ENCODE data around the gene EYA2. TPM values are rescaled to one million over a fixed set of nuclear protein-coding genes. Genes with fewer than 3 reads are reported as not detected.

The EYA2 gene
- total RNA-seq, 6 experiments from 2014 or later, result 0.14 to 0.51 (median 0.28) TPM; not detected in 1

DNA sequence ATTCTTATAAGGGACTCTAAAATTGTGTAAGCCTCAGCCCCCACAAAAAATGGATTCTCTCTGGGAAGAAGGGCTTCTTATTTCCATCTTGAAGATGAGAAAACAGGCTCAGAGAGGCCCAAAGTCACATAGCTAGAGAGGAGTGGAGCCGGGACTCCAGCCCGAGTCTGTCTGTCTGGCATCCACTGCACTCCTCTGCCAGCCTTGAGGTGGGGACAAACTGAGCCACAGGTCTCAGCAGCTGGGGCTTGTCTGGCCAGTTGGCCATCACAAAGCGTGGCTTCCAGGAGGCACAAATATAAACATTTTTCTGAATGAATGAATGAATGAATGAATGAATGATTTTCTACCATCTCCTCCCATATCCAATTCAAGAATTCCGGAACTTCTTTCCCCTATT is 42.9 kb upstream of the EYA2 start:
- peaks cover 21% of the 10 kb centered on the region for H3K27me3 Mint-ChIP-seq (ENCODE audit: insufficient read depth)

DNA sequence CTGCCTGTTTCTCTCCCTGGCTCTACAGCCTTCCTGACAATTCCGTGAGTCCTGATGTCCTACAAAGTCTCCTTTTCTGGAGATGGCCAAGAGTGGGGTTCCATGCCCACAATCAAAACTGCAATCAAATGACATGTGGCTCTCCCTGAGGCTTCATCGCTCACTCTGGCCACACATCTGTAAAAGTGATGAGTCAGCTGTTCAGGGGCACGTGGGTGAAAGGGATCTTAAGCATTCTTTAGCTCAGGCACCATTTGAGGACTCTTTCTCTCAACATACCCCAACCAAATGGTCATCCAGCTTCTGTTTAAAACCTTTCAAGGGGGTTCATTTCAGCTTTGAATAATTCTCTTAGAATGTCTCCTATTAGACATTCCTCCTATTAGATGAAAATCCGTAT is 42.3 kb upstream of the EYA2 start:
- no peak for DNase-seq
- Mint-ChIP-seq H3K4me3 (no peak overlapping the region), H3K27me3 (ENCODE audit: insufficient read depth) (peaks cover 20% of the 10 kb centered on the region), H3K9me3 (no peaks in the 10 kb centered on the region; the same call in 1 of the 2 replicates), H3K4me1 (ENCODE audit: low read depth) (no peaks in the 10 kb centered on the region), H3K27ac (no peak overlapping the region), H3K36me3 (ENCODE audit: low read depth) (no peaks in the 10 kb centered on the region)
- TF ChIP-seq, protein P1, sequence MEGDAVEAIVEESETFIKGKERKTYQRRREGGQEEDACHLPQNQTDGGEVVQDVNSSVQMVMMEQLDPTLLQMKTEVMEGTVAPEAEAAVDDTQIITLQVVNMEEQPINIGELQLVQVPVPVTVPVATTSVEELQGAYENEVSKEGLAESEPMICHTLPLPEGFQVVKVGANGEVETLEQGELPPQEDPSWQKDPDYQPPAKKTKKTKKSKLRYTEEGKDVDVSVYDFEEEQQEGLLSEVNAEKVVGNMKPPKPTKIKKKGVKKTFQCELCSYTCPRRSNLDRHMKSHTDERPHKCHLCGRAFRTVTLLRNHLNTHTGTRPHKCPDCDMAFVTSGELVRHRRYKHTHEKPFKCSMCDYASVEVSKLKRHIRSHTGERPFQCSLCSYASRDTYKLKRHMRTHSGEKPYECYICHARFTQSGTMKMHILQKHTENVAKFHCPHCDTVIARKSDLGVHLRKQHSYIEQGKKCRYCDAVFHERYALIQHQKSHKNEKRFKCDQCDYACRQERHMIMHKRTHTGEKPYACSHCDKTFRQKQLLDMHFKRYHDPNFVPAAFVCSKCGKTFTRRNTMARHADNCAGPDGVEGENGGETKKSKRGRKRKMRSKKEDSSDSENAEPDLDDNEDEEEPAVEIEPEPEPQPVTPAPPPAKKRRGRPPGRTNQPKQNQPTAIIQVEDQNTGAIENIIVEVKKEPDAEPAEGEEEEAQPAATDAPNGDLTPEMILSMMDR (IDR thresholded peaks at IDR 0.05), result no peak

More for the DNA sequence above, 42.9 kb upstream of the EYA2 start:
- H3K27ac Mint-ChIP-seq, result no peak overlapping the region
- DNase-seq, result no peak
- no peaks in the 10 kb centered on the region for H3K4me1 Mint-ChIP-seq (ENCODE audit: low read depth)
- TF ChIP-seq, protein P1 (IDR thresholded peaks at IDR 0.05), result no peak
- H3K4me3 Mint-ChIP-seq, result no peak overlapping the region
- no peaks in the 10 kb centered on the region; the same call in 1 of the 2 replicates for H3K9me3 Mint-ChIP-seq
- no peaks in the 10 kb centered on the region for H3K36me3 Mint-ChIP-seq (ENCODE audit: low read depth)

DNA sequence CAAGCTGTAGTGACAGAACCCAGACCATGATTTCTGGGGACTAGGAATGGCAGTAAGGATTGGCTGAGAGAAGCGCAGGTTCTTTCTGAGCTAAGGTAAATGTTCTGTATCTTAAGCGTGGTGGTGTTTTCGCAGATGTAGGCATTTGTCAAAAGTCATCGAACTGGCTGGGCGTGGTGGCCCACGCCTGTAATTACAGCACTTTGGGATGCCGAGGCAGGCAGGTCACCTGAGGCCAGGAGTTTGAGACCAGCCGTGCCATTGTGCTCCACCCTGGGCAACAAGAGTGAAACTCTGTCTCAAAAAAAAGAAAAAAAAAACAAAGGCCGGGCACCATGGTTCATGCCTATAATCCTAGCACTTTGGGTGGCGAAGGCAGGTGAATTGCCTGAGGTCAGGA is 40.7 kb upstream of the EYA2 start:
- H3K9me3 Mint-ChIP-seq, result no peaks in the 10 kb centered on the region
- H3K27ac Mint-ChIP-seq, result no peak overlapping the region
- no peak for DNase-seq
- TF ChIP-seq, protein P1 (IDR thresholded peaks at IDR 0.05), result no peak
- no peaks in the 10 kb centered on the region for H3K4me1 Mint-ChIP-seq (ENCODE audit: low read depth)
- H3K27me3 Mint-ChIP-seq (ENCODE audit: insufficient read depth), result peaks cover 17% of the 10 kb centered on the region
- no peaks in the 10 kb centered on the region for H3K36me3 Mint-ChIP-seq (ENCODE audit: low read depth)
- no peak overlapping the region for H3K4me3 Mint-ChIP-seq

DNA sequence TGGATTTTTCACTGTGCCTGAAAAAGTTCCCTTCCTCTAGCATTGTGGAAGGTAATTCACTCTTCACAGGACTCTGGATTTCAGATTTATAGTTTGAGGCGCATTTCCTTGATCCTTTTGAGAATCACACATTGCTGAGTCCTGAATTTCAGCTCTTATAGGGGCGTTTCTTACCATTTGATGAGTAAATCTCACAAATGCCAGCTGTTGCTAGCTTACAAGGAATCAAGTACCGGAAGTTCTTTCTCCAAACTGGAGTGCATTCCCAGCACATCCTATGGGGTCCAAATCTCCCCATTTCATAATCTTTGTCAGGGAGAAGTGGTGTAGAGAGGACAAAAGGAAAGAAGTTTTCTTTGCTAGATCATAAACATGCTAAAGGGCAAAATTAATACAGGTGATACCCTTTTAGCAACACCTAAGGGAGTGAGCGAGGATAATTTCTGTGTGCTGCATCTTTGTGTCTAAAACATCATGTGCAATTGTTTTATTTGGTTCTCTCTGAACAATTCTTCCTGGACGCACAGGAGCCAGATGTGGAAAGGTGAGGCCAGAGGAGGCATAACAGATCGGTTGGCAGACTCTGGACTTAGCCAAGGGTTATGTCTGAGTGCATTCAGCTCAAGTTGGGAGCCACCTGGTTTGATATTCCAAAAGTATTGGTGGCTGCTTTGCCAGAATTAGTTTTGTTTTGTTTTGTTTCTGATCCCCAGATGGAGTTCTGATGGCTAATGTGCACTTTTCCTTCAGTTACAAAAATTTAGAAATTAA is 37.4 kb upstream of the EYA2 start:
- Mint-ChIP-seq H3K9me3 (no peaks in the 10 kb centered on the region), H3K36me3 (ENCODE audit: low read depth) (no peaks in the 10 kb centered on the region), H3K4me1 (ENCODE audit: low read depth) (no peaks in the 10 kb centered on the region), H3K4me3 (no peak overlapping the region), H3K27me3 (ENCODE audit: insufficient read depth) (peaks cover 12% of the 10 kb centered on the region), H3K27ac (no peak overlapping the region)
- no peak for DNase-seq
- TF ChIP-seq, protein P1 (IDR thresholded peaks at IDR 0.05), result no peak

DNA sequence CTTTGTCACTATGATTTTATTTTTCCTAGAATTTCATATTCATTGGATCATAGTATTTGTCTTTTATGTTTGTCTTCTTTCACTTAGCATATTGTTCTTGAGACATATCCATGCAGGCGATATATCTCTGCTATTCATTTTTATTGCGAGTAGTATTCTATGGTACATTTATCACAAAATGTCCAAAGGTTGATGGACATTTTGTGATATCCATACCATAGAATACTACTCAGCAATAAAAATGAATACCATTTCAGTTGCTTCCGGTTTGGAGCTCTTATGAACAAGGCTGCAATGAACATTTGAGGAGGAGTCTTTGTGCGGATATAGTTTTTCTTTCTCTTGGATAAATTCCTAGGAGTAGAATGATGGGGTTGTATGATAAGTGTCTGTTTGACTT is 28.8 kb upstream of the EYA2 start:
- Mint-ChIP-seq H3K27ac (no peak overlapping the region), H3K4me1 (ENCODE audit: low read depth) (no peaks in the 10 kb centered on the region), H3K36me3 (ENCODE audit: low read depth) (no peaks in the 10 kb centered on the region), H3K27me3 (ENCODE audit: insufficient read depth) (peaks cover 5% of the 10 kb centered on the region; the same call in 1 of the 2 replicates), H3K9me3 (no peaks in the 10 kb centered on the region; the same call in 1 of the 2 replicates), H3K4me3 (no peak overlapping the region)
- no peak for DNase-seq
- TF ChIP-seq, protein P1 (IDR thresholded peaks at IDR 0.05), result no peak
